Transverse colon (tissue), 4 donors: ENCODE results near the gene ANKRD2. TPM values are rescaled to one million over a fixed set of nuclear protein-coding genes. Genes with fewer than 3 reads are reported as not detected.

Experiments used
- DNase-seq: peaks from one replicate; pipeline ENCODE4 v3.0.0-alpha.2; 2019
- H3K27ac ChIP-seq, 4 donors: fragments of 200-600 bp; sonication (generic); 2 replicates each; pipeline ENCODE4 v1.5.1; 2016 to 2018; ENCODE audit warnings: inconsistent platforms in 4 of 4
- H3K27me3 ChIP-seq: fragments of 200-600 bp; sonication (generic); 2 replicates; pipeline ENCODE4 v1.5.1; 2017; ENCODE audit warnings: inconsistent platforms
- H3K36me3 ChIP-seq, 4 donors: fragments of 200-600 bp; sonication (generic); 2 replicates each; pipeline ENCODE4 v1.5.1; 2017 to 2019; ENCODE audit warnings: inconsistent platforms in 4 of 4
- H3K4me1 ChIP-seq, 4 donors: fragments of 200-600 bp; sonication (generic); 2 replicates each; pipeline ENCODE4 v1.5.1; 2017 to 2020; ENCODE audit warnings: inconsistent platforms in 4 of 4
- H3K4me3 ChIP-seq, 4 donors: fragments of 200-600 bp; sonication (generic); 1 replicate in 1 of 4; 2 replicates in 3 of 4; pipeline versions ENCODE4 v1.5.1 to v1.6.1; 2017 to 2019; ENCODE audit warnings: inconsistent platforms in 4 of 4
- H3K9me3 ChIP-seq, 2 donors: fragments of 200-600 bp; sonication (generic); 2 replicates each; pipeline ENCODE4 v1.5.1; 2017 to 2019; ENCODE audit warnings: inconsistent platforms in 2 of 2
- EP300 ChIP-seq: sonication (generic); formaldehyde crosslinking; IDR thresholded peaks from one replicate; pipeline ENCODE4 v1.6.1; 2017; ENCODE audit warnings: antibody characterized with exemption, low read depth
- POLR2A ChIP-seq: fragments of 450-650 bp; IDR thresholded peaks from one replicate; pipeline ENCODE4 v1.6.1; 2016; ENCODE audit warnings: antibody characterized with exemption, mild to moderate bottlenecking, moderate library complexity
- POLR2AphosphoS5 ChIP-seq, 3 donors: sonication (generic); formaldehyde crosslinking; IDR thresholded peaks; one replicate each; pipeline ENCODE4 v1.6.1; 2016; ENCODE audit warnings: antibody characterized with exemption in 3 of 3
- WGBS, 2 donors: methylation state at CpG; one replicate each; pipeline ENCODE4 v1.1.5; 2018; ENCODE audit warnings: low coverage in 1 of 2; 5-methylcytosine and 5-hydroxymethylcytosine counted together
- in situ Hi-C, 4 donors: fragments of 200-750 bp; cut with MboI; loops; one replicate each; pipeline versions ENCODE4 v1.15.0 to v1.15.1; 2017; ENCODE audit warnings: low sequenced_read_pairs in 3 of 4, low pct_ligation_motif_present in 1 of 4, low pct_unique_long_range_greater_than_20kb in 1 of 4
- intact Hi-C: fragments of 100-400 bp; cut with DNase I; formaldehyde crosslinking; loops from one replicate; pipeline ENCODE4 v1.15.1; 2023; ENCODE audit warnings: low total_unique reads
- total RNA-seq, 4 donors: library from RNA; depleted of rRNA; stranded (reverse); fragments of >200 nt; gene quantifications; one replicate each; pipeline ENCODE4 v1.1.0, GENCODE V29; 2016
- TF ChIP-seq, protein P1 (sequence below), 5 experiments: fragments of 200-600 bp in 3 of 5; fragments of 450-650 bp in 2 of 5; sonication (generic) in 3 of 5; IDR thresholded peaks; 1 replicate in 2 of 5; 2 replicates in 3 of 5; pipeline ENCODE4 v1.5.1; 2016 to 2017; ENCODE audit warnings: antibody characterized with exemption in 5 of 5, inconsistent platforms in 3 of 5, mild to moderate bottlenecking in 2 of 5, moderate library complexity in 1 of 5

ANKRD2 gene
- total RNA-seq, 4 donors from 2014 or later = not detected

GRCh38 chr10:97548828-97549455 lies 23.6 kb upstream of the ANKRD2 start:
- no peak for DNase-seq
- Histone ChIP-seq H3K4me1 (no peaks in the 10 kb centered on the region), H3K9me3 (no peaks in the 10 kb centered on the region), H3K4me3 (no peak overlapping the region), H3K27me3 (no peaks in the 10 kb centered on the region), H3K36me3 (no peaks in the 10 kb centered on the region), H3K27ac (no peak overlapping the region)
- in situ Hi-C loops = no loop called here
- WGBS, 2 donors = 87 to 94% methylated on average over 3 to 13 of the region's 13 CpGs
- intact Hi-C loops = no loop called here
- no peak for TF ChIP-seq POLR2A
- no peak for TF ChIP-seq POLR2AphosphoS5 (IDR thresholded peaks at IDR 0.05)
- TF ChIP-seq, protein P1, sequence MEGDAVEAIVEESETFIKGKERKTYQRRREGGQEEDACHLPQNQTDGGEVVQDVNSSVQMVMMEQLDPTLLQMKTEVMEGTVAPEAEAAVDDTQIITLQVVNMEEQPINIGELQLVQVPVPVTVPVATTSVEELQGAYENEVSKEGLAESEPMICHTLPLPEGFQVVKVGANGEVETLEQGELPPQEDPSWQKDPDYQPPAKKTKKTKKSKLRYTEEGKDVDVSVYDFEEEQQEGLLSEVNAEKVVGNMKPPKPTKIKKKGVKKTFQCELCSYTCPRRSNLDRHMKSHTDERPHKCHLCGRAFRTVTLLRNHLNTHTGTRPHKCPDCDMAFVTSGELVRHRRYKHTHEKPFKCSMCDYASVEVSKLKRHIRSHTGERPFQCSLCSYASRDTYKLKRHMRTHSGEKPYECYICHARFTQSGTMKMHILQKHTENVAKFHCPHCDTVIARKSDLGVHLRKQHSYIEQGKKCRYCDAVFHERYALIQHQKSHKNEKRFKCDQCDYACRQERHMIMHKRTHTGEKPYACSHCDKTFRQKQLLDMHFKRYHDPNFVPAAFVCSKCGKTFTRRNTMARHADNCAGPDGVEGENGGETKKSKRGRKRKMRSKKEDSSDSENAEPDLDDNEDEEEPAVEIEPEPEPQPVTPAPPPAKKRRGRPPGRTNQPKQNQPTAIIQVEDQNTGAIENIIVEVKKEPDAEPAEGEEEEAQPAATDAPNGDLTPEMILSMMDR (IDR thresholded peaks at IDR 0.05) = no peak
- no peak for TF ChIP-seq EP300

- no peak for DNase-seq
- Histone ChIP-seq H3K27ac (peak overlapping the region in 1 of 4 donors; percentile 1), H3K36me3 (no peaks in the 10 kb centered on the region), H3K4me1 (no peaks in the 10 kb centered on the region), H3K4me3 (no peak overlapping the region), H3K9me3 (no peaks in the 10 kb centered on the region), H3K27me3 (no peaks in the 10 kb centered on the region)
- WGBS, 2 donors = 60 to 72% methylated on average over 1 to 13 of the region's 13 CpGs
- intact Hi-C loops (loop anchor here (5.0 kb wide), 1 partner anchor 87 kb away; no protein-coding TSS in a partner anchor), in situ Hi-C loops (loop anchor here in 2 of 4 donors (10.0 kb wide), 1 partner anchor 85 kb away; no protein-coding TSS in a partner anchor)
- TF ChIP-seq EP300 = no peak
- TF ChIP-seq POLR2AphosphoS5 (IDR thresholded peaks at IDR 0.05) = no peak
- no peak for TF ChIP-seq POLR2A
- TF ChIP-seq, protein P1 (IDR thresholded peaks at IDR 0.05) = no peak
Measured at GRCh38 chr10:97549587-97550322, 22.8 kb upstream of the ANKRD2 start.

- in situ Hi-C loops (loop anchor here in 2 of 4 donors (10.0 kb wide), 1 partner anchor 86 kb away; no protein-coding TSS in a partner anchor), intact Hi-C loops (loop anchor here (5.0 kb wide), 1 partner anchor 88 kb away; no protein-coding TSS in a partner anchor)
- WGBS, 2 donors = 82 to 100% methylated on average over 1 to 10 of the region's 10 CpGs
- H3K36me3 ChIP-seq = no peaks in the 10 kb centered on the region
- peak overlapping the region in 1 of 4 donors; percentile 1 for H3K27ac ChIP-seq
- no peaks in the 10 kb centered on the region for H3K4me1 ChIP-seq
- H3K27me3 ChIP-seq = no peaks in the 10 kb centered on the region
- DNase-seq = no peak
- no peak overlapping the region for H3K4me3 ChIP-seq
- TF ChIP-seq EP300 = no peak
- no peak for TF ChIP-seq POLR2AphosphoS5 (IDR thresholded peaks at IDR 0.05)
- H3K9me3 ChIP-seq = no peaks in the 10 kb centered on the region
Measured at GRCh38 chr10:97550336-97551149, 22.0 kb upstream of the ANKRD2 start.

DNA sequence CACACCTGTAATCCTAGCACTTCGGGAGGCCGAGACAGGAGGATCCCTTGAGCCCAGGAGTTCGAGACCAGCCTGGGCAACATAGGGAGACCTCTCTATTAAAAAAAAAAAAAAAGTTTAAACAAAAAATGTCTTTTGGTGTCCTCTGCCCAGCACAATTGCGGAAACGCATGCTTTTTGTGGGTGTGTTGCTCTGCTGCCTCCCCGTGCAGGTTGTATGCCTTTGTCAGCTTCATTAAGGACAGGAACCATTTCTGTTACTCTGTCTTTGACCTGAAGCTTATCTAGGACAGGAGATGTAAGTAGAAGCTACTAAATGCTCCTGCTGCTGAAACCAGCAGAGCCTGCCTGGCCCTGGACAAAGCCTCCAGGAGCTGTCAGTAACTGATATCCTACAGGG lies 21.3 kb upstream of the ANKRD2 start:
- WGBS, 2 donors = 89 to 93% methylated on average over 5 to 6 of the region's 6 CpGs

More for the DNA sequence above, 21.3 kb upstream of the ANKRD2 start:
- no peaks in the 10 kb centered on the region for H3K27me3 ChIP-seq
- in situ Hi-C loops (loop anchor here in 2 of 4 donors (10.0 kb wide), 1 partner anchor 86 kb away; no protein-coding TSS in a partner anchor), intact Hi-C loops (loop anchor here (5.0 kb wide), 1 partner anchor 89 kb away; no protein-coding TSS in a partner anchor)
- no peaks in the 10 kb centered on the region for H3K36me3 ChIP-seq
- no peak for TF ChIP-seq POLR2A
- TF ChIP-seq POLR2AphosphoS5 (IDR thresholded peaks at IDR 0.05) = no peak
- TF ChIP-seq, protein P1 (IDR thresholded peaks at IDR 0.05) = no peak
- H3K4me3 ChIP-seq = no peak overlapping the region
- DNase-seq = no peak
- H3K9me3 ChIP-seq = no peaks in the 10 kb centered on the region
- H3K27ac ChIP-seq = no peak overlapping the region
- H3K4me1 ChIP-seq = no peaks in the 10 kb centered on the region
